T-helper 2 cell treated with Interferon-gamma antibody and Interleukin-4, amounts not matched to agents 100 ng/mL and 5 ng/mL, for 36 hours (primary cell): ENCODE data around the gene ANKRD30A. TPM values are rescaled to one million over a fixed set of nuclear protein-coding genes. Genes with fewer than 3 reads are reported as not detected.
"Not testable (repeated sequence)": the region's sequence is repeated elsewhere in the genome, so short reads cannot be mapped to it uniquely, and the experiment has no call there.

Experiments used
- intact Hi-C: fragments of 100-400 bp; cut with micrococcal nuclease; formaldehyde crosslinking; loops from one replicate; pipeline ENCODE4 v1.15.1; 2023
- total RNA-seq: library from RNA; stranded (reverse); gene quantifications from 2 replicates; pipeline ENCODE4 v1.2.3, GENCODE V29; 2022

The ANKRD30A gene
- total RNA-seq, 1 donor from 2014 or later: not detected

DNA sequence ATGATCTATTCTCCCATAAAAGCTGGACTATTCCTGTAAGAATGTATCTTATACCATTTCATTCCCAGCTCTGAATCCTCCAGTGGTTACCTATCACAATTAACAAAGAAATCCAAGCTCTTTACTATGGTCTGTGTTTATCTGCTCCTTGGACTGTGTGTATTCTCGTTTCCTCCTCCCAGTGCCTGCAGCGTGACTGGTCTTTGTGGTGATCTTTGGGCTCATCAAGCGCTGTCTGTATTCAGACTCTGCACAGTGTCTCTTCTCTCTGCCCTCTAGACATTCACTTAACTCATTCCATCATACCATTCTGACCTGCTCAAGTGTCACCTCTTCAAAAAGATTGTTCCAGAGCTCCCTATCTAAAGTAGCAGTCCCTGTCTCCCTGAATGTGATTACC, 130.4 kb downstream of the ANKRD30A start:
- intact Hi-C loops: not testable (repeated sequence)

GRCh38 chr10:37263304-37263703, 137.9 kb downstream of the ANKRD30A start:
- intact Hi-C loops: no loop called here

DNA sequence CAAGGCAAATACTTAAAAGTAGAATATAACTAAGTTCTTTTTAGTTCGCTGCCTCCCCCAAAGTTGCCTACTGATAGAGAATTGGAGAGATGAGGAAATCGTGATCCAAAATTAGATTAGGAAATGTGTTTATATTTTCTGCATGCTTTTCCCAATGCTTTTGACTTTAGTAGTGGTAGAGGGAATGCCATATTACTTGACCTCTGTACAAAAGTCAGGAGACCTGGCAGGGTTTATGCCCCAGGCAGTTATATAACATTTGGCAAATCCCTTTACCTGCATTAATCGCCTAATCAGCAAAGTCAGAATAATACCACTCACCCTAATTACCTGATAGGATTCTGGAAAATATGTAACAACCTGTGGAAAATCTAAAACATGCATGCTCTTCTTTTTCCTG, 142.9 kb downstream of the ANKRD30A start:
- intact Hi-C loops: no loop called here

DNA sequence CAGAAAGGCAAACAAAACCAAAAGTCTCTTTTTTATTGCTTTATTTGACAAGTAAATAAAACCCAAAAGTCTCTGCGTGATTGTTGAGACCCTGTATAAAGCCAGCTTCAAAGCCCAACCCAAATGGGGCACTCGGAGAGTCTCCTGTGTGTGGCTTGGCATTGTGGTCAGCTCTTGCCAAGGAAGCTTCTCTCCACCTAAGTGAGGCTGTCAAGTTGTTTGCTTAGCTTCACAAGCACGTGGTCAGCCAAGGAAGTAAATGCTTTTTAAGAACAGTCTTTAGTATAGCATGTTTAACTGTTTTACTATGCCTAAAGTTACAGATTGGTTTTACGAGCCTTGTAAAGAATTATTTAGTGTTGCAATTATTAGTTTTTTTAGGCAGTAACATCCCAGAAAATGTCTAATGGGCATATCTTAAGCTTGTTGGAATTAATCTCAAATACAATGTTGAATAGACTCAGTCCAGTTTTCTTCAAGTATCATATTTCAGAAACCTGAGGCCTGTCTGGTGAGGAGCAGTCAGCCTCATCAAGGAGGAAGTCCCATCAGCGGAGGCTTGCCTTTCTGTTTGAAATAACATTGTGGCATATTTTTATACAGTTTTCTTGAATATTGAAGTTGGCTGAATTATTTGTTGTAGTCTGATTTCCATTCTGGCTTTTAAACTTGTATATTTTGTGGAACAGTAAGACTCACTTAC, 144.3 kb downstream of the ANKRD30A start:
- intact Hi-C loops: no loop called here

- intact Hi-C loops: no loop called here
These were observed 149.9 kb downstream of the ANKRD30A start for GRCh38 chr10:37275216-37275777.

DNA sequence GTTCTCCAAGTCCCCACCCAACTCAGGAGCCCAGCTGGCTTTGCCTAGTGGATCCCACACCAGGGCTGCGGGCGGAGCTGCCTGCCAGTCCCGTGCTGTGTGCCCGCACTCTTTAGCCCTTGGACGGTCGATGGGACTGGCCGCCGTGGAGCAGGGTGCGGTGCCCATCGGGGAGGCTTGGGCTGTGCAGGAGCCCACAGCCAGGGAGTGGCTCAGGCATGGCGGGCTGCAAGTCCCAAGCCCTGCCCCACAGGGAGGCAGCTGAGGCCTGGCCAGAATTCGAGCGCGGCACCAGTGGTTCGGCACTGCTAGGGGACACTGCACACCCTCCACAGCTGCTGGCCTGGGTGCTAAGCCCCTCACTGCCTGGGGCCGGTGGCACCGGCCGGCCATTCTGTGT, 159.7 kb downstream of the ANKRD30A start:
- intact Hi-C loops: no loop called here

DNA sequence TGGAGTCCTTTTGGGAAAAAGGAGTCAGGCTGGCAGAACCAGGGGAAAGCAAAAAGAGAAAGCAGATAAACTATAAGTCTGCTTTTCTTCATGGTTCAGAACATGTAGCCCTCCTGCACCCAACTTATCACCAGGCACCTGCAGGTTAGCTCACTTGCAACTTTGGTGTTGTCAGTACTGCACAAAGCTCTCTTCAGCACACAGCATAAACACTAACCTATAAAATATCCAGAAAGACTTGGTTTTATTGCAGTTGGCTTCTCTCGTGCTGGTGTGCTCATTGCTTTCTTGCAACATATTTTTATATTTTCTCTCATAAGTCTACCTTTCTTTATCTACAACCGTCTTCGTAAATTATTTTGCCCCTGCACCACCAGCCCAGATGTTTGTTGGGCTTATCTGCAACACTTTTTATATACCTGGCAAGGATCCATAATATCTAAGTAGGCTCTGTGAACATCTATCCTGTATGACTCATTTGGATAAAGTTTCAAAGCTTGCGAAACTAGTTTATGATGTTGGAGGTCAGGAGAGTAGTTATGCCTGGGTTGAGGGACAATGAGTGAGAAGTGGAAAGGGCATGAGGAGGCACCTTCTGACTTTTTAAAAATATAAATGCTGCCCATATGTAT, 164.6 kb downstream of the ANKRD30A start:
- intact Hi-C loops: no loop called here

DNA sequence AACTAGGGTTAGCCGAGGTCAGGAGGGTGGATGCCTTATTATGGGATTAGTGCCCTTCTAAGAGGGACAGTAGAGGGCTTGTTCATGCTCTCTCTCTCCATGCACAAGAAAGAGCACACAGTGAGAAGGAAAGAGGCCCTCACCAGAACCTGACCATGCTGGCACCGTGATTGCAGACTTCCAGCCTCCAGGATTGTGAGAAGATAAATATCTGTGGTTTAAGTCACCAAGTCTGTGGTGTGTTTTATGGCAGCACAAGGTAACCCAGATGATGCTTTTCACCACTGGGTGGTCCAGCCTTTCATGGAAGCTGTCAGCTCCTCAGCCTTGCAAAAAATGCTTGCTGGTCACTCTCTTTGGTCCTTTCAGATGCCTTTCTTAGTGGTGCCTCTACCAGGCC, 175.9 kb downstream of the ANKRD30A start:
- intact Hi-C loops: no loop called here

DNA sequence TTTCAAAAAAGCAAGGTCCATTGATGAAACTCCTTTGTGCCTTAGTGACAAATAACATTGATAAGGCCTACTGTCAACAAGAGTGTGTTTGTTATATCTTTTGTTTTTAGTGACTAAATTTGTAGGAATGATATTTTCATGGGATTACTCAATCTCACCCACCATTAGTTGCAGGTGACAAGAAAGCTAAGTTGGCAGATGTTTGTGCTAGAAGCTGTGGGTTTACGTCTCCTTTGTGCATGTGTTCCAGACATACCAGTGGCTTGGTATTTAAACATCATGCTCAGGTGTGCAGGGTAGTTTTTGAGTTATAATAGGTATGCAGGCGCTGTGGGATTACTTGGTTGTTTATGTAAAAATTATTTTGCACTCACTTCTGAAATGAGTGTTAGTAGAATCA, 178.6 kb downstream of the ANKRD30A start:
- intact Hi-C loops: no loop called here

DNA sequence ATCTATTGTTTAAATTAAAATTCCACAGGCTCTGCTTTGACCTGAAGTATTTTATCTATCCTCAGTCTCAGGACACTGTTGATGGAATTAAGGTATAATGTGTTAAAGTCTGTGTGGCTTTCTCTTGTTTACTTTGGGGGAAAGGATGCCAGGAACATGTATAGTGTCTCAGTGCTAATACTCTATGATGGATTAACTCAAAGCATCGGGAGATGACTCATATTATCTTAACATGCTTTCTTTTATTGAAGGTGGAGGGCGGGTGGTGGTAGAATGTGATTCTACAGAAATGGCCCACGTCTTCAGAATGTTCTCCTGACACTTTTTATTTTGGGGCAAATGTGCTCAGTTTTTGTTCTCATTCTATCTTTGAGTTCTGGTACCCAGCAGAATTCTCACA, 189.0 kb downstream of the ANKRD30A start:
- intact Hi-C loops: no loop called here

GRCh38 chr10:37314862-37315261, 189.5 kb downstream of the ANKRD30A start:
- intact Hi-C loops: no loop called here

GRCh38 chr10:37344413-37344812, 219.0 kb downstream of the ANKRD30A start:
- intact Hi-C loops: no loop called here

- intact Hi-C loops: no loop called here
These were observed 254.6 kb downstream of the ANKRD30A start for GRCh38 chr10:37379991-37380390.

DNA sequence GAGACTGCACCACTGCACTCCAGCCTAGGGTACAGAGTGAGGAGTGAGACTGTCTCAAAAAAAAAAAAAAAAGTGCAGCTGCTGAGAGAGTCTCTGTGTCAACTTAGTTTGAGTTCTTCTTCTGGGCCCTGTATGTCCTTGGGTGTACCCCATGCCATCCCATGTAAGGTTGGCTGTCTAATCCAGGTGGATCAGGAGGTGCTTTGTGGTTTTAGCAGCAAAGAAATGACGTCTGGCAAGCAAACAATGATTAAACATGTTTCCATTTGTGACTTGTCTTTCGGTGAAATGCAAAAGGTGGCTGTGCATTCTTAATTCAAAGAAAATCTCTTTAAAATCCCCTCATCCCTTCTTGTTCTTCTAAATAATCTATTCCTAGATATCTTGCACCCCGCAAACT, 255.9 kb downstream of the ANKRD30A start:
- intact Hi-C loops: no loop called here

GRCh38 chr10:37384923-37385322, 259.5 kb downstream of the ANKRD30A start:
- intact Hi-C loops: no loop called here

DNA sequence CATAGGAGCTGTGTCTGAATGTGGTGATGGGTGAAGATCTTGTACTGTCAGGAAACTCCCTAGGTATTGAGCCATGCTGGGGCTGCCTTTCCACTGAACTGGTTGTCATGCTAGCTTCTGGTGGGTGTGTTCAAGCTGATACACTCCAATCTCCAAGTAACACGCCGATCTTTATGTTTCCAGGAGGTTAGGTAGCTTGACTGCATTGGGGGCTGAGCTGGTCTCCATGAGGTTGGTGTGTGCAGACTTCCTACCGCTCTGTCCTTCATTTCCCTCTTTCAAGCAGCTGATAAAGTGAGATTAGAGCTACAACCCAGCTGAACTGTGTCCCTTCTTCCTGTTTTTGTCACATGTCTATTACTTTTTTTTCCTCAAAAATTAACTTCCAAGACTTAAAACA, 265.5 kb downstream of the ANKRD30A start:
- intact Hi-C loops: no loop called here

GRCh38 chr10:37400774-37401173, 275.4 kb downstream of the ANKRD30A start:
- intact Hi-C loops: not testable (repeated sequence)

DNA sequence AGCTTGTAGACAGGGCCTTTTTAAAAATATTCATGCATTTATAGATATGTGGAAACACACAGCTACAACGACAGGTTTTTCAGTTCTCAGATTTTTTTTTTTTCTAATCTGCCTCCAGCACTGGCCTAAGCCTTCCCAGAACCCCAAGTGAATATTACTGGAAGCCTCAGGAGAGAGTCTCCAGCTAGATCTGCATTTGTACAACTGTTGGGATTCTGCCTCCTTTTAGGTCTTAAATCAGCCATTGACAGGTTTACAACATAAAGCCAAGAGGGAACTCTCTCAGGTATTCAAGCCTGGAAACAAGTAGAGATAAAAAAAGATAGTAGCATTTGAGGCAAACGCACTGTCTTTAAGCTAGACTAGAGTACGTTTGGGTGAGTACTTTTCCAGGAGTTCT, 275.8 kb downstream of the ANKRD30A start:
- intact Hi-C loops: no loop called here

GRCh38 chr10:37403776-37404175, 278.4 kb downstream of the ANKRD30A start:
- intact Hi-C loops: no loop called here
